Thoracic aorta (tissue), 2 donors: ENCODE measurements around the gene SEC63. TPM values are rescaled to one million over a fixed set of nuclear protein-coding genes. Genes with fewer than 3 reads are reported as not detected.

Source experiments
- ATAC-seq: fragments of 150-250 bp; one replicate; pipeline ENCODE4 v1.8.0; 2017; ENCODE audit warnings: low read depth; ENCODE audit not compliant: insufficient number of reproducible peaks, low FRiP score
- DNase-seq: peaks from one replicate; pipeline ENCODE4 v3.0.0-alpha.2; 2020; ENCODE audit warnings: low spot score
- H3K27ac ChIP-seq, 2 donors: fragments of 200-600 bp; sonication (generic); 1 replicate in 1 of 2; 2 replicates in 1 of 2; pipeline ENCODE4 v1.5.1; 2016; ENCODE audit warnings: mild to moderate bottlenecking in 2 of 2, moderate library complexity in 2 of 2
- H3K27me3 ChIP-seq: fragments of 200-600 bp; sonication (generic); replicated peaks from 2 replicates; pipeline ENCODE4 v1.6.0; 2016; ENCODE audit warnings: mild to moderate bottlenecking; ENCODE audit not compliant: insufficient read depth
- H3K36me3 ChIP-seq: fragments of 200-600 bp; sonication (generic); one replicate; pipeline ENCODE4 v1.5.1; 2016
- H3K4me1 ChIP-seq, 2 donors: fragments of 200-600 bp; sonication (generic); 1 replicate in 1 of 2; 2 replicates in 1 of 2; pipeline versions ENCODE4 v1.5.1 to v1.6.0; 2016; ENCODE audit warnings: low read depth in 2 of 2, mild to moderate bottlenecking in 1 of 2; ENCODE audit not compliant: control insufficient read depth in 1 of 2
- H3K4me3 ChIP-seq: fragments of 200-600 bp; sonication (generic); 2 replicates; pipeline ENCODE4 v1.5.1; 2016; ENCODE audit warnings: mild to moderate bottlenecking
- H3K9me3 ChIP-seq: fragments of 200-600 bp; sonication (generic); 2 replicates; pipeline ENCODE4 v1.5.1; 2016
- CTCF ChIP-seq: fragments of 200-600 bp; sonication (generic); IDR thresholded peaks from one replicate; pipeline ENCODE4 v1.5.1; 2019; ENCODE audit warnings: antibody characterized with exemption
- total RNA-seq, 2 donors: library from RNA; depleted of rRNA; stranded (reverse); fragments of >200 nt; gene quantifications; one replicate each; pipeline versions ENCODE4 v1.1.0 to v1.2.3, GENCODE V29; 2016

SEC63 gene
- total RNA-seq, 2 donors from 2014 or later = 39.4 to 39.5 TPM

- ATAC-seq = no peak
- Histone ChIP-seq H3K9me3 (no peaks in the 10 kb centered on the region), H3K36me3 (no peaks in the 10 kb centered on the region), H3K4me3 (no peak overlapping the region), H3K27me3 (no peaks in the 10 kb centered on the region), H3K27ac (no peak overlapping the region), H3K4me1 (no peaks in the 10 kb centered on the region)
- no peak for TF ChIP-seq CTCF
- no peak for DNase-seq
These were observed 31.4 kb upstream of the SEC63 start for GRCh38 chr6:107989166-107990094.

GRCh38 chr6:107988570-107988969 is 30.6 kb upstream of the SEC63 start:
- Histone ChIP-seq H3K27ac (no peak overlapping the region), H3K4me3 (no peak overlapping the region), H3K36me3 (no peaks in the 10 kb centered on the region), H3K27me3 (no peaks in the 10 kb centered on the region), H3K4me1 (no peaks in the 10 kb centered on the region), H3K9me3 (no peaks in the 10 kb centered on the region)
- ATAC-seq (no peak), DNase-seq (no peak)
- TF ChIP-seq CTCF = no peak

GRCh38 chr6:107987805-107988204 is 29.8 kb upstream of the SEC63 start:
- no peaks in the 10 kb centered on the region for H3K27me3 ChIP-seq
- no peak for TF ChIP-seq CTCF

GRCh38 chr6:107985701-107986100 is 27.7 kb upstream of the SEC63 start:
- no peak for ATAC-seq
- no peak for TF ChIP-seq CTCF
- Histone ChIP-seq H3K9me3 (no peaks in the 10 kb centered on the region), H3K36me3 (no peaks in the 10 kb centered on the region), H3K27ac (no peak overlapping the region), H3K4me3 (no peak overlapping the region), H3K4me1 (no peaks in the 10 kb centered on the region), H3K27me3 (no peaks in the 10 kb centered on the region)
- no peak for DNase-seq

More at GRCh38 chr6:107987805-107988204, 29.8 kb upstream of the SEC63 start:
- no peak for ATAC-seq
- no peaks in the 10 kb centered on the region for H3K4me1 ChIP-seq
- no peak overlapping the region for H3K27ac ChIP-seq
- no peak overlapping the region for H3K4me3 ChIP-seq
- no peak for DNase-seq
- H3K9me3 ChIP-seq = no peaks in the 10 kb centered on the region
- H3K36me3 ChIP-seq = no peaks in the 10 kb centered on the region

- Histone ChIP-seq H3K27me3 (no peaks in the 10 kb centered on the region), H3K36me3 (no peaks in the 10 kb centered on the region), H3K27ac (no peak overlapping the region), H3K9me3 (no peaks in the 10 kb centered on the region), H3K4me3 (no peak overlapping the region), H3K4me1 (no peaks in the 10 kb centered on the region)
- no peak for TF ChIP-seq CTCF
- ATAC-seq = no peak
- DNase-seq = no peak
These were observed 25.8 kb upstream of the SEC63 start for GRCh38 chr6:107983811-107984210.
